Parathyroid adenoma (tissue), 2 donors: ENCODE measurements around the gene SPOCK2.

Source experiments
- H2AFZ ChIP-seq: fragments of 300-600 bp; sonication (generic); one replicate; pipeline ENCODE4 v1.7.0; 2017; ENCODE audit warnings: antibody characterized with exemption, mild to moderate bottlenecking
- H3K27ac ChIP-seq: fragments of 300-600 bp; sonication (generic); one replicate; pipeline ENCODE4 v1.7.0; 2017
- H3K27me3 ChIP-seq: fragments of 300-600 bp; sonication (generic); one replicate; pipeline ENCODE4 v1.7.0; 2017; ENCODE audit warnings: low read length; ENCODE audit not compliant: control insufficient read depth, insufficient read depth
- H3K36me3 ChIP-seq: fragments of 300-600 bp; sonication (generic); one replicate; pipeline ENCODE4 v1.7.0; 2017; ENCODE audit warnings: low read length; ENCODE audit not compliant: control insufficient read depth, insufficient read depth
- H3K4me1 ChIP-seq: fragments of 300-600 bp; sonication (generic); one replicate; pipeline ENCODE4 v1.7.0; 2017; ENCODE audit warnings: control low read depth
- H3K4me2 ChIP-seq: fragments of 300-600 bp; sonication (generic); one replicate; pipeline ENCODE4 v1.7.0; 2017; ENCODE audit warnings: low read length
- H3K4me3 ChIP-seq: fragments of 300-600 bp; sonication (generic); one replicate; pipeline ENCODE4 v1.7.0; 2017; ENCODE audit warnings: low read depth, low read length
- H3K79me2 ChIP-seq: fragments of 300-600 bp; sonication (generic); one replicate; pipeline ENCODE4 v1.7.0; 2017; ENCODE audit warnings: control low read depth
- H3K9ac ChIP-seq: fragments of 300-600 bp; sonication (generic); one replicate; pipeline ENCODE4 v1.7.0; 2017; ENCODE audit warnings: mild to moderate bottlenecking
- H3K9me3 ChIP-seq: fragments of 300-600 bp; sonication (generic); one replicate; pipeline ENCODE4 v1.7.0; 2017; ENCODE audit warnings: low read length; ENCODE audit not compliant: control insufficient read depth
- TF ChIP-seq, protein P1 (sequence below): fragments of 300-600 bp; sonication (generic); IDR thresholded peaks from one replicate; pipeline ENCODE4 v1.7.0; 2017; ENCODE audit warnings: antibody characterized with exemption, mild to moderate bottlenecking
- donor health status: primary hyperparathyroidism.

Gene SPOCK2

DNA sequence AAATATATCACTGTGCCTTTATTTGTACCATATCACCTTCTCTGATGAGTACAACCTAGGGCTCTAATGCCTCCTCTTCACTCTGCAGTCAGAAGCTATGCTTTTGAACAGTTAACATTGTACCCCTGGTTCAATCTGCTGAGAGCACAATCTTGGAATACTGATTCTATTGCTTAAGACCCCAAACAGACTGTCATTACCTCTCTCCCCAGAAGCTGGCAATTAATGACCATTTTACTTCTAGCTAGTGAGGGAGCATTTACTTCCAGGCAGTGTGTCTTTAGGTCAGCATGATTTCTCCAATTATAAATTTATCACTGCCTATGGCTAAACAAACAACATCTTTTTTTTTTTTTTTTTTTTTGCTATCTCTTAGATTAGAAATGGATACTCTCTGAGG is 36.0 kb upstream of the SPOCK2 start:
- H3K4me1 ChIP-seq = no peaks in the 10 kb centered on the region
- no peak overlapping the region for H3K9ac ChIP-seq
- no peaks in the 10 kb centered on the region for H3K79me2 ChIP-seq
- TF ChIP-seq, protein P1, sequence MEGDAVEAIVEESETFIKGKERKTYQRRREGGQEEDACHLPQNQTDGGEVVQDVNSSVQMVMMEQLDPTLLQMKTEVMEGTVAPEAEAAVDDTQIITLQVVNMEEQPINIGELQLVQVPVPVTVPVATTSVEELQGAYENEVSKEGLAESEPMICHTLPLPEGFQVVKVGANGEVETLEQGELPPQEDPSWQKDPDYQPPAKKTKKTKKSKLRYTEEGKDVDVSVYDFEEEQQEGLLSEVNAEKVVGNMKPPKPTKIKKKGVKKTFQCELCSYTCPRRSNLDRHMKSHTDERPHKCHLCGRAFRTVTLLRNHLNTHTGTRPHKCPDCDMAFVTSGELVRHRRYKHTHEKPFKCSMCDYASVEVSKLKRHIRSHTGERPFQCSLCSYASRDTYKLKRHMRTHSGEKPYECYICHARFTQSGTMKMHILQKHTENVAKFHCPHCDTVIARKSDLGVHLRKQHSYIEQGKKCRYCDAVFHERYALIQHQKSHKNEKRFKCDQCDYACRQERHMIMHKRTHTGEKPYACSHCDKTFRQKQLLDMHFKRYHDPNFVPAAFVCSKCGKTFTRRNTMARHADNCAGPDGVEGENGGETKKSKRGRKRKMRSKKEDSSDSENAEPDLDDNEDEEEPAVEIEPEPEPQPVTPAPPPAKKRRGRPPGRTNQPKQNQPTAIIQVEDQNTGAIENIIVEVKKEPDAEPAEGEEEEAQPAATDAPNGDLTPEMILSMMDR = no peak
- H2AFZ ChIP-seq = no peak overlapping the region
- no peaks in the 10 kb centered on the region for H3K27me3 ChIP-seq
- H3K4me2 ChIP-seq = no peak overlapping the region
- no peaks in the 10 kb centered on the region for H3K9me3 ChIP-seq
- H3K27ac ChIP-seq = no peak overlapping the region
- no peaks in the 10 kb centered on the region for H3K36me3 ChIP-seq
- no peak overlapping the region for H3K4me3 ChIP-seq

DNA sequence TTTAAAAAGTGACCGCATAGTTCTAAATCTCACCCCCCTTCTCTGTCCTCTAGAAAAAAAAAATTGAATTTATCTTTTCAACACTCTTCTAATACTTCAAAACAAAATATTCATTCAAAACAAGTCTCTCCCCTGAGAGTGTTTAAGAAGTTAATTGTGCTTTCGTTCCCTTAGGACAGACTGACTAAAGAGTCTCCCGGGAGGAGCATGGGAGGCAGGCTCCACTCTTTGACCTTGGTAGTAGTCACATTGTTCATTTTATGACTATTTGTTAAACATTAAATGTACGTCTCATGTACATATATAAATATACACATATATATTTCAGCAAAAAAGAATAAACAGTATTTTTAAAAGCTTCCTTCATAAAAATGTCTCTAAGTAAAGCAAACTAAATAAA is 35.3 kb upstream of the SPOCK2 start:
- Histone ChIP-seq H3K79me2 (no peaks in the 10 kb centered on the region), H2AFZ (no peak overlapping the region), H3K9me3 (no peaks in the 10 kb centered on the region), H3K27ac (no peak overlapping the region), H3K27me3 (no peaks in the 10 kb centered on the region), H3K4me1 (no peaks in the 10 kb centered on the region), H3K4me2 (no peak overlapping the region), H3K36me3 (no peaks in the 10 kb centered on the region), H3K9ac (no peak overlapping the region), H3K4me3 (no peak overlapping the region)
- TF ChIP-seq, protein P1 = no peak

DNA sequence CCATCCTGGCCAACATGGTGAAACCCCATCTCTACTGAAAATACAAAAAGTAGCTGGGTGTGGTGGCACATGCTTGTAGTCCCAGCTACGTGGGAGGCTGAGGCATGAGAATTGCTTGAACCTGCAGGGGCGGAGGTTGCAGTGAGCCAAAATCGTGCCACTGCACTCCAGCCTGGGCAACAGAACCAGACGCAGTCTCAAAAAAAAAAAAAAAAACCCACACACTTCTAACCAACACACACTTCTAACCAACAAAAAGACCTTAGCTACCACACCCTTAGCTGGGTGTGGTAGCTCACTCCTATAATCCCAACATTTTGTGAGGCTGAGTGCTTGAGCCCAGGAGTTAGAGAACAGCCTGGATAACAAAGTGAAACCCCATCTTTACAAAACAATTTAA is 33.9 kb upstream of the SPOCK2 start:
- H3K4me2 ChIP-seq = no peak overlapping the region
- no peaks in the 10 kb centered on the region for H3K4me1 ChIP-seq
- H3K9me3 ChIP-seq = no peaks in the 10 kb centered on the region
- H3K9ac ChIP-seq = no peak overlapping the region
- no peaks in the 10 kb centered on the region for H3K36me3 ChIP-seq
- no peak overlapping the region for H2AFZ ChIP-seq
- no peaks in the 10 kb centered on the region for H3K79me2 ChIP-seq
- TF ChIP-seq, protein P1 = no peak
- H3K4me3 ChIP-seq = no peak overlapping the region
- no peaks in the 10 kb centered on the region for H3K27me3 ChIP-seq
- H3K27ac ChIP-seq = no peak overlapping the region

DNA sequence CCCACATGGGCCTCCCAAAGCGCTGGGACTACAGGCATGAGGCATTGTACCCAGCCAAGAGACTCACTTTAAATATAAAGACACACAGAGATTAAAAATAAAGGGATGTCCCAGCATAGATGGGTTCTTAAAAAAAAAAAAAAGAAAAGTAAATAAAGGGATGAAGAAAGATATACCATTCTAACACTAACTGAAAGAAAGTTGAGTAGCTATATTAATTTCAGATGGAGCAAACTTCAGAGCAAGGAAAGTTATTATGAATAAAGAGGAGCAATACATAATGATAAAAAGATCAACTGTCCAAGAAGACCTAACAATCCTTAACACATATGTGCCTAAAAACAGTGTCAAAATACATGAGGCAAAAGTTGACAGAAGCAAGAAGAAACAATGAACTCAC is 33.0 kb upstream of the SPOCK2 start:
- H3K36me3 ChIP-seq = no peaks in the 10 kb centered on the region
- no peak overlapping the region for H3K9ac ChIP-seq
- H3K4me2 ChIP-seq = no peak overlapping the region
- H3K4me3 ChIP-seq = no peak overlapping the region
- H3K79me2 ChIP-seq = no peaks in the 10 kb centered on the region
- H3K27ac ChIP-seq = no peak overlapping the region
- H3K9me3 ChIP-seq = no peaks in the 10 kb centered on the region
- H3K27me3 ChIP-seq = no peaks in the 10 kb centered on the region
- H2AFZ ChIP-seq = no peak overlapping the region
- TF ChIP-seq, protein P1 = no peak
- no peaks in the 10 kb centered on the region for H3K4me1 ChIP-seq

DNA sequence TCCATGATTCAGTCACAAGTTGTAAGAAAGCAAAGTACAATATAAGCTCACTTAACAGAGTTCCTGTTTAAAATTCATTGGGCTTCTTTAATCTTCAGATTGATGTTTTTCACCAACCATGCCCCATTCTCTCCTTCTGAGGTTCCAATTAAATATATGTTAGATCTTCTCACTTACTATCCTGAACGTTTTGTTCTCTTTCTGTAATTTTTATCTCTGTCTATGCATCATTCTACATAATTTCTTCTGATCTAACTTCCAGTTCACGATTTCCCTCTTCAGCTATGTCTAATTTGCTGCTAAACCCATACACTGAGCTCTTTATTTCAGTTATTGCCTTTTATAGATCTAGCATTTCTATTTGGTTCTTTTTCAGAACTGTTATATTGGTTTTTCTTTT is 28.0 kb upstream of the SPOCK2 start:
- Histone ChIP-seq H3K27me3 (no peaks in the 10 kb centered on the region), H3K4me2 (no peak overlapping the region), H2AFZ (no peak overlapping the region), H3K36me3 (no peaks in the 10 kb centered on the region), H3K9ac (no peak overlapping the region), H3K4me1 (no peaks in the 10 kb centered on the region), H3K27ac (no peak overlapping the region), H3K9me3 (no peaks in the 10 kb centered on the region), H3K4me3 (no peak overlapping the region), H3K79me2 (no peaks in the 10 kb centered on the region)
- TF ChIP-seq, protein P1 = no peak
